GM18951 (cell line): ENCODE measurements around the gene WWOX.

Source experiments
- POLR2A ChIP-seq: IDR thresholded peaks from 4 replicates; pipeline ENCODE4 v1.6.1; 2011; ENCODE audit warnings: mild to moderate bottlenecking; ENCODE audit not compliant: insufficient read length, insufficient read depth; ENCODE audit errors: extremely low read depth
- in situ Hi-C: fragments of 300-500 bp; cut with MboI; formaldehyde crosslinking; loops from one replicate; pipeline ENCODE4 v1.12.0; 2022; ENCODE audit warnings: low sequenced_read_pairs, mixed read lengths, inconsistent platforms; ENCODE audit not compliant: unreplicated experiment

The WWOX gene

GRCh38 chr16:79150632-79151310, 1051.3 kb downstream of the WWOX start:
- TF ChIP-seq POLR2A = no peak
- in situ Hi-C loops = no loop called here

- in situ Hi-C loops = no loop called here
- no peak for TF ChIP-seq POLR2A
Observed at GRCh38 chr16:79154086-79154485, 1054.6 kb downstream of the WWOX start.

- in situ Hi-C loops = no loop called here
- no peak for TF ChIP-seq POLR2A
Observed at GRCh38 chr16:79155471-79155870, 1056.0 kb downstream of the WWOX start.

- in situ Hi-C loops = no loop called here
- TF ChIP-seq POLR2A = no peak
Observed at GRCh38 chr16:79155904-79156303, 1056.5 kb downstream of the WWOX start.

- in situ Hi-C loops = no loop called here
- TF ChIP-seq POLR2A = no peak
Observed at GRCh38 chr16:79156761-79157160, 1057.3 kb downstream of the WWOX start.

GRCh38 chr16:79158337-79158736, 1058.9 kb downstream of the WWOX start:
- in situ Hi-C loops = no loop called here
- no peak for TF ChIP-seq POLR2A

GRCh38 chr16:79159261-79160049, 1060.0 kb downstream of the WWOX start:
- no peak for TF ChIP-seq POLR2A
- in situ Hi-C loops = no loop called here

- no peak for TF ChIP-seq POLR2A
- in situ Hi-C loops = no loop called here
Observed at GRCh38 chr16:79162977-79163376, 1063.5 kb downstream of the WWOX start.

- in situ Hi-C loops = no loop called here
Observed at GRCh38 chr16:79163691-79164387, 1064.4 kb downstream of the WWOX start.

GRCh38 chr16:79164388-79164995, 1065.0 kb downstream of the WWOX start:
- in situ Hi-C loops = no loop called here
- TF ChIP-seq POLR2A = no peak

More at GRCh38 chr16:79163691-79164387, 1064.4 kb downstream of the WWOX start:
- TF ChIP-seq POLR2A = no peak

GRCh38 chr16:79165079-79165478, 1065.6 kb downstream of the WWOX start:
- in situ Hi-C loops = no loop called here

GRCh38 chr16:79165506-79165905, 1066.1 kb downstream of the WWOX start:
- TF ChIP-seq POLR2A = no peak
- in situ Hi-C loops = no loop called here

More at GRCh38 chr16:79165079-79165478, 1065.6 kb downstream of the WWOX start:
- TF ChIP-seq POLR2A = no peak

- in situ Hi-C loops = no loop called here
- no peak for TF ChIP-seq POLR2A
Observed at GRCh38 chr16:79167893-79168292, 1068.4 kb downstream of the WWOX start.
